Osteoblast (primary cell): ENCODE measurements around the gene XAB2. TPM values are rescaled to one million over a fixed set of nuclear protein-coding genes. Genes with fewer than 3 reads are reported as not detected.

Experiments used
- DNase-seq: peaks from one replicate; pipeline ENCODE4 v3.0.0; 2011; ENCODE audit warnings: low spot score, mixed read lengths; ENCODE audit not compliant: insufficient read length; ENCODE audit errors: missing footprints
- H2AFZ ChIP-seq: 2 replicates; pipeline ENCODE4 v1.6.0; 2011; ENCODE audit warnings: mild to moderate bottlenecking, low read length
- H3K27ac ChIP-seq: 2 replicates; pipeline ENCODE4 v1.5.1; 2011; ENCODE audit warnings: mild to moderate bottlenecking, low read depth, low read length, moderate library complexity
- H3K27me3 ChIP-seq: 2 replicates; pipeline ENCODE4 v1.6.0; 2012; ENCODE audit warnings: mild to moderate bottlenecking, control low read depth, inconsistent platforms, low read length, moderate library complexity; ENCODE audit not compliant: insufficient read depth
- H3K36me3 ChIP-seq: 2 replicates; pipeline ENCODE4 v1.5.1; 2011; ENCODE audit warnings: mild to moderate bottlenecking, low read length, control low read depth, moderate library complexity; ENCODE audit not compliant: insufficient read depth
- H3K4me1 ChIP-seq: 2 replicates; pipeline ENCODE4 v1.5.1; 2011; ENCODE audit warnings: mild to moderate bottlenecking, low read length, control low read depth, moderate library complexity; ENCODE audit not compliant: insufficient read depth
- H3K4me2 ChIP-seq: 2 replicates; pipeline ENCODE4 v1.6.0; 2011; ENCODE audit warnings: mild to moderate bottlenecking, low read length; ENCODE audit not compliant: insufficient read depth
- H3K4me3 ChIP-seq: fragments of 200-600 bp; sonication (generic); 3 replicates; pipeline ENCODE4 v1.5.1; 2012; ENCODE audit warnings: mild to moderate bottlenecking, low read length, inconsistent platforms; ENCODE audit not compliant: insufficient read depth
- H3K79me2 ChIP-seq: 2 replicates; pipeline ENCODE4 v1.6.0; 2012; ENCODE audit warnings: mild to moderate bottlenecking, low read length, control low read depth, inconsistent platforms; ENCODE audit not compliant: insufficient read depth
- H3K9me3 ChIP-seq: 2 replicates; pipeline ENCODE4 v1.5.1; 2011; ENCODE audit warnings: low read depth, low read length, control low read depth
- H4K20me1 ChIP-seq: 2 replicates; pipeline ENCODE4 v1.6.0; 2012; ENCODE audit warnings: mild to moderate bottlenecking, low read length, control low read depth; ENCODE audit not compliant: insufficient read depth
- CTCF ChIP-seq: IDR thresholded peaks from 2 replicates; pipeline ENCODE4 v1.5.1; 2011; ENCODE audit warnings: mild to moderate bottlenecking, low read depth, low read length, moderate library complexity; ENCODE audit errors: extremely low read depth
- total RNA-seq: library from RNA; depleted of rRNA; stranded (reverse); fragments of >200 nt; gene quantifications from 2 replicates; pipeline ENCODE4 v1.2.3, GENCODE V29; 2012

XAB2 gene
- total RNA-seq, 1 donor: 40.5 TPM

GRCh38 chr19:7622933-7623685 is 6.2 kb downstream of the XAB2 start:
- H3K36me3 ChIP-seq: peaks cover 19% of the 10 kb centered on the region
- H3K27me3 ChIP-seq: no peaks in the 10 kb centered on the region
- peaks cover 32% of the 10 kb centered on the region for H3K79me2 ChIP-seq
- no peak overlapping the region for H3K4me2 ChIP-seq
- no peak overlapping the region for H3K27ac ChIP-seq
- peaks cover 8% of the 10 kb centered on the region for H4K20me1 ChIP-seq
- no peaks in the 10 kb centered on the region for H3K9me3 ChIP-seq
- no peak for DNase-seq
- H2AFZ ChIP-seq: no peak overlapping the region
- no peak overlapping the region for H3K4me3 ChIP-seq
- peaks cover under 1% of the 10 kb centered on the region for H3K4me1 ChIP-seq
- TF ChIP-seq CTCF: no peak

- H3K79me2 ChIP-seq: peaks cover 8% of the 10 kb centered on the region
- DNase-seq: no peak
- H3K4me3 ChIP-seq: no peak overlapping the region
- no peak overlapping the region for H3K4me2 ChIP-seq
- no peak overlapping the region for H2AFZ ChIP-seq
- no peaks in the 10 kb centered on the region for H3K27me3 ChIP-seq
- no peaks in the 10 kb centered on the region for H3K4me1 ChIP-seq
- H4K20me1 ChIP-seq: peaks cover 5% of the 10 kb centered on the region
- peaks cover 19% of the 10 kb centered on the region for H3K36me3 ChIP-seq
- H3K27ac ChIP-seq: no peak overlapping the region
- TF ChIP-seq CTCF: no peak
- H3K9me3 ChIP-seq: no peaks in the 10 kb centered on the region
Measured at GRCh38 chr19:7620442-7621412, 8.6 kb downstream of the XAB2 start.

DNA sequence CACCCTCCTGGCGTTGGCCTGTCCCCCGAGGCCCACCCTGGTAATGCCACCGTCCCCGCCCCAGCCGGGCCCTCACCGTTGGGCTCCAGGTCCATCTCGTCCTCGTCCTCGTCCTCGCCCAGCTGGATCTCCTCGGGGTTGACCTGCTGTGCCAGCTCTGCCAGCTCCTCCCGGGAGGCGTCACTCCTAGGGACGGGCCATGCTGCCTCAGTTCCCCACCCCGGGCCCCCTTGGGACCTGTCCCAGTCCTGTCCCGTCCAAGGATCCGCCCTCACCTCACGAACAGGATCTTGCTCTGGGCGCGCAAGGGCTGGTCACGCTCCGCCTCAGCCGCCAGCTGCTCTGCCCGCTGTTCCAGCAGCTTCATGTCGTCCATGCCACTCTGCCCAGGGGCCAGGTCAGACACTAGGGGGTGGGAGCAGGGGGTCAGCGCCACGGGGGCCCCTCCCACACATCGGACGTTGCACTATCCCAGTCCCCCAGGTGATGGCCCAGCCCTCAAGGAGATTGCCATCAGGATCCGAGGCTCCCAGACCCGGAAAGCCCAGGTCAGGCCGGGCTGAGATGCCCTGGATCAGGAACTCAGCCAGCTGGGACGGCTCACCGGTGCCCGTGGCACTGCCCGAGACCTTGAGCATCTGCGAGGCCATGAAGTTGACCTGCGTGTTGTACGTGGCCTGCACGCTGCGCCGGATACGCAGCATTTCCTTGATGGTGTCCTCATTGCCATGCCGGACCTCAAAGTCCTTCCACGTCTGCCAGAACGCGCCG is 9.5 kb downstream of the XAB2 start:
- no peak overlapping the region for H3K27ac ChIP-seq
- no peak overlapping the region for H3K4me3 ChIP-seq
- H3K4me2 ChIP-seq: no peak overlapping the region
- H3K79me2 ChIP-seq: peaks cover 2% of the 10 kb centered on the region
- H3K4me1 ChIP-seq: no peaks in the 10 kb centered on the region
- no peak for TF ChIP-seq CTCF
- H3K27me3 ChIP-seq: no peaks in the 10 kb centered on the region
- H2AFZ ChIP-seq: no peak overlapping the region
- peaks cover 19% of the 10 kb centered on the region for H3K36me3 ChIP-seq
- H4K20me1 ChIP-seq: peaks cover 5% of the 10 kb centered on the region
- no peak for DNase-seq
- H3K9me3 ChIP-seq: no peaks in the 10 kb centered on the region
